HS-5 (cell line): ENCODE measurements around the gene IL36G.

Experiments used
- DNase-seq: peaks from one replicate; pipeline ENCODE4 v3.0.0-alpha.2; 2012; ENCODE audit warnings: low read depth

The IL36G gene

DNA sequence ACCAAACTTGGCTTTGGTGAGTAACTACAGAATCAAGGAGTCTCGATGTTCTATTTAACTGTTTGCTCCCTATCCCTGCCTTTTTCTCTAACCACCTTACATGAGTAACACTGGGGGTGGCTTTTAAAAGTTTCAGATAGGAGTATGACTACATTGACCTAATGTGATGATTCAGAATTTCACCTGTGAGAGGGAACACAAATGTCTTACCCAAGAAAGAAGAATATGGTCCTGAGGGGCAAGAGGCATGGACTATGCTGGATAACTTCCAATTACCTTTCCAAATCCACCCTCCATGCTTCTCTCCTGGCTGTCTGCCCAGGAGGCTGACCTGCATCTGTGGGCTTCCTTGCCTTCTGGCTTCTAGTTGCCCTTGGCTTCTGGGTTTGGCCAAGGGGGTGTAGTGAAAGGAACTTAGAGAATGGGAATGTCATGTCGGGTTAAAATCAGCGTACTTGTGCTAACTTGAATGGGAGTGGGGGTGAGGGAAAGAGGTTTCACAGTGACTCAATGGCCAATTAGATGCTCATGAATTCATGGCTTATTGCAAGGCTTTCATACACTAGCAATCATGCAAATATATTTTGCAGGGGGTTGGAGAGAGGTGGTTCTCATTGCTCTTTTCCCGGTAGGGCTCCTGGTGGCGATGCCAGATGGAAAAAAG, 5.3 kb upstream of the IL36G start:
- no peak for DNase-seq

DNA sequence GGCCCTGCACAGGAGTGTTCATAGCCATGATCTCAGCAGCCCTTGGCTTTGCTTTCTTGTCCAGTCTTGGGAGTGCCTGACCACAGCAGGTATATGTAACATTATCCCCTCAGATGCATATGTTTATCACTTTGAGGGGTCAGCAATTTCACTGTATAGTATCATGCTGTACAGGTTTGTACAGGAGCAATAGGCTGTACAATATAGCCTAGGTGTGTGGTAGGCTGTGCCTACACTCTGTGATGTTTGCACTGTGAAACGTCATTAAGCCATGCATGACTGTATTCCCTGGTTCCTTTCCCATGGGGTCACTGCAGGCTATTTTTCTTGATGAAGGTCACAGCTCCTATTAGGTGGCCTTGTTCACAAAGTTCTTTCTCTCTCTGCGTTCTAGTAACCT, 4.7 kb upstream of the IL36G start:
- DNase-seq: no peak

DNA sequence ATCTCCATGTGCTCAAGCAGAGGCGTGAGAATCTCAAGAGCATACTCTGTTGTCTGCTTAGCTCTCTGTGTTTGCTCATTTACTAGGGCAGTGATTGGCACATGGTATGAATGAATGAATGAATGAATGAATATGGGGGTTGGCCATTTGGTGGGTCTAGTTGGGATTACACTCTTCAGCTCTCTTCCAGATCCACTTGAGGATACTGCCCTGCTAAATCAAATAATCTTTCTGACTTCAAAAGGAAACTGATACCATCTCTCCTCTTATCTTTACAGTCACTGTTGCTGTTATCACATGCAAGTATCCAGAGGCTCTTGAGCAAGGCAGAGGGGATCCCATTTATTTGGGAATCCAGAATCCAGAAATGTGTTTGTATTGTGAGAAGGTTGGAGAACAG, 1.9 kb downstream of the IL36G start:
- no peak for DNase-seq

DNA sequence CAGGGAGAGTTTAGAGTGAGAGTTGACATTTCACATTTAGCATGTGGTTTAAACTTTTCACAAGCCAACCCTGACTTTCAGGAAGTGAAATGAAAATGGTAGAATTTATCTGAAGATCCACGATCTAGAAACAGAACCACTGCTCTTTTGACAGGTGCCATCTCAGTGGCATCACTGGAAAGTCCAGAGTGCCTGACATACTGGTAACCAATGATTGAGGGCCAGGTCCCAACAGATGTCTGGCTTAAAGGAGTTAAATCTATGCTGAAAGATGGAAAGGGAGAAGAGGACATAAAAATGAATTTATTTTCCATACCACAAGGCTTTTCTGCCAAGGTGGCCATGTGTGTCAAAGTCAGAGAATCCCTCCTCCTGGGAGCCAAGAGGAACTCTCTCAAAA, 2.7 kb downstream of the IL36G start:
- DNase-seq: no peak

DNA sequence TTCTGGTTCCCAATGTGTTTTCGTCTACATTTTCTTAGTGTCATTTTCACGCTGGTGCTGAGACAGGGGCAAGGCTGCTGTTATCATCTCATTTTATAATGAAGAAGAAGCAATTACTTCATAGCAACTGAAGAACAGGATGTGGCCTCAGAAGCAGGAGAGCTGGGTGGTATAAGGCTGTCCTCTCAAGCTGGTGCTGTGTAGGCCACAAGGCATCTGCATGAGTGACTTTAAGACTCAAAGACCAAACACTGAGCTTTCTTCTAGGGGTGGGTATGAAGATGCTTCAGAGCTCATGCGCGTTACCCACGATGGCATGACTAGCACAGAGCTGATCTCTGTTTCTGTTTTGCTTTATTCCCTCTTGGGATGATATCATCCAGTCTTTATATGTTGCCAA, 7.3 kb downstream of the IL36G start:
- DNase-seq: no peak

DNA sequence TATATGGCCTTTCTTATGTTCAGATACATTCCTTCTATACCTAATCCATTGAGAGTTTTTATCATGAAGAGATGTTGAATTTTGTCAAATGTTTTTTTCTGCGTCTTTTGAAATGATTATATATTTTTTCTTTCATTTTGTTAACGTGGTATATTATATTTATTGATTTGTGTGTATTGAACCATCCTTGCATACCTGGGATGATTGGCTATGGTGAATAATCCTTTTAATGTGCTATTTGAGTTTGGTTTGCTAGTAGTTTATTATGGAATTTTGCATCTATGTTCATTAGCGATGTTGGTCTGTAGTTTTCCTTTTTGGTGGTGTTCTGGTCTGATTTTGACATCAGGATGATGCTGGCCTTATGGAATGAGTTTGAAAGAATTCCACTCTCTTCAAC, 11.8 kb downstream of the IL36G start:
- DNase-seq: no peak

DNA sequence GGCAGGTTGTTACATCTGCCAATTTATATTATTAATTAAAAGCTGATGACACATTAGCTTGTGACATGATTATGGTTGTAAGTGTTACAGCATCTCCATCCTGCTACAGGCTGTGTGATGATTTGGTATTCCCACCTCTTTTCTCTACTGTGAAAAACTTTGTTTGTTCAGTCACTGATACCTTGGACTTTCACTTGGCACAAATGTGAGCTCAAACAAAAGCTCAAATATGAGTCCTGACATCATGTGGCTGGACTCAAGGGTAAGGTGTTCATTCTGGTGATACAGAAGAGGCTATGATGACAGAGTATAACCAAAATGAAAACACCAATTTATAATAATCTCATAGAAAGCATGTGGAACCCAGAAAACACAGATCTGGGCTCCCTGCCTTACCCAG, 16.0 kb downstream of the IL36G start:
- no peak for DNase-seq

DNA sequence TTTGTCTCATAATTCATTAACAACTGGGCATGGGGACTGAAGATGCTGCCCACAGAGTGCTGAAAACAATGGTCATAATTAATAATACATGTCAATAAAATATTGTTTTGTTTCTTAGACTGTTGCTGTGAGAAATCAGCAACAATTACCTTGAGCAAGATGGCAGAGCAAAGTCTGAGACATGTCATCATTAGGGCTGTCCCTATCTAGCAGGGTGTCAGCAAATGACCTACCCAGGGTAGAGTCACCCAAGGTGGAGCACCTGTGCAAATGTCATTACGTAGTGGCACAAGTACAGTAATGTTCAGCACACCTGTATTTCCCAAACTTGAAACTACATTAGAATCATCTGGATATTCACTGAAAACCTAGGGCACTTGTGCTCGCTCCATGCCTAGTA, 16.8 kb downstream of the IL36G start:
- DNase-seq: no peak

DNA sequence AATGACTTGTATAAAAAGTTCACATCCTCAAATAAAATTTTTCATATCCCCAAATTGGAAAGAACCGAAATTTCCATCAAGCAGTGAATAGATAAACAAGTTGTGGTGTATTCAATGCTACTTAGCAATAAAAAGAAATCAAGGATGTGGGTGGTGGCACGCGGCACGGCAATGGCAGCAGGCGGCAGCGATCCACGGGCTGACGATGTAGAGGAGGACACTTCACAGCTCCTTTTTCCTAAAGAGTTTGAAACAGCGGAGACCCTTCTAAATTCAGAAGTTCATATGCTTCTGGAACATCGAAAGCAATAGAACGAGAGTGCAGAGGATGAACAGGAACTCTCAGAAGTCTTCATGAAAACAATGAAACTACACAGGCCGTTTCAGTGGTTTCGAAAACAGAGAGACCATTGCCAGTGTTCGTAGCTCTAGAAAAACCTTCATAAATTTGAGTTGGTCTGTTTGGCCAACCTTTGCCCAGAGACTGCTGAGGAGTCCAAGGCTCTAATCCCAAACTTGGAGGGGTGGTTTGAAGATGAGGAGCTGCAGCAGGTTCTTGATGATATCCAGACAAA, 17.6 kb downstream of the IL36G start:
- no peak for DNase-seq

DNA sequence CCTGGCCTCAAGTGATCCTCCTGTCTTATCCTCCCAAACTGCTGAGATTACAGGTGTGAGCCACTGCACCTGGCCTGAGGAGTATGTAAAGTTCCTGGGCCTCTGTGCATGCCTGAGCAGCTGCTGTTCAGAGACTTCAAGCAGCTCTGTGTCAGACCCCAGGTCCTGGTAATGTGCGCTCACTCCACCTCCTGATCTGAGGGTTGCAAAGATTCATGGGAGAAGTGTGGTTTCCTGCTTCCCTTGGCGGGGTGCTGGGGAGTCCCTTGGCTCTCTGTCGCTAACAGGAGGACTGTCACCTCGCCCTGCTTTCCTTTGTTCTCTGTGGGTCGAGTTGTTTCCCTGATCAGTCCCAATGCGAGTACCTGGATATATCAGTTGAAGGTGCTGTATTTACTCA, 18.8 kb downstream of the IL36G start:
- no peak for DNase-seq

DNA sequence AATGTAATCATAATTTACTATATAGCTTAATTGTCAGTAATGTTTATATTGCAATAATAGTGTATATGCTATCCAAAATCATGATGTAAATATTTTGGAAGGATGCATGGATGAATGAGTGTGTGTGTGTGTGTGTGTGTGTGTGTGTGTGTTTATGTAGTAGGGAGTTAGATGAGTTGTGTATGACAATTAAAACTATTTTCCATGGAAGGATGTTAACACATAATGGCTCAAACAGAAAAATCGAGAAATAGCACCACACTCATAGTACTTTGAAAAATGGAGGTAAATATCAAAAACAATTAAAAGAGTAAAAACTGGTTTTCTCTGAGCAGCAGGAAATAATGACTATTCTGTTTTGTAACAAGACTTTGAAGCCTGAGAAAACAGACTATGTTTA, 19.3 kb downstream of the IL36G start:
- no peak for DNase-seq

DNA sequence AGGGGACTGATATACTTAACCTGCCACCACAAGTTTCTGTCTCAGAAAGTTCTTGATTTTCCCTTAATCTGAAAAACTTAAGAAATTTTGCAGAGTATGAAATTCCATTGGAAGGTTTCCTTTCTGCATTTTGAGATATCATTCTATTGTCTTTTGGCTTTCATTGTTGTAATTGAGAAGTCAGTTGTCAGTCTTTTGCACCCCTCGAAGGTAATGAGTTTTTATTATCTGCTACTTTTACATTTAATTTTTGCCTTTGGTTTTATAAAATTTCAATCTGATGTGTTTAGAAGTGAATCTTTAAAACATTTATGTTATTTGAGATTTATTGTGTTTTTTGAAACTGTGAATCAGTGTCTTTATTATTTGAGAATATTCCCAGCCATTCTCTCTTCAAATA, 22.6 kb downstream of the IL36G start:
- no peak for DNase-seq

DNA sequence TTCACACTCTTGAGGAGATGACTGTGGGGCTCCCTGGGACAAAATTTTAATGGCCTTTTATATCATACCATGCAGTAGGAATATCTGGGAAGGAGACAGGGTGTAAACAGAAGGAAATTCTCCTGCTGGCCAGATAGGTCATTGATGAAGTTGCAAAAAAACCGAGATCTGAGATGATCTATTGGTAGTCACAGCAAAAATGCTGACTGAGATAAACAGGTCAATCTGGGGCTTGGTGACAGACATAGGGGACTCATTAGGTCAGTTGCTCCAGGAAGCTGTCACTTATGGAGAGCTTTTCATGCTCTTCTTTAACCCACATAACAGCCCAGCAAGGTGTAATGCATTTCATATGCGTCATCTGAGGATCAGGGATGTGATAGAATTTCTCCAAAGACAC, 24.9 kb downstream of the IL36G start:
- DNase-seq: no peak

DNA sequence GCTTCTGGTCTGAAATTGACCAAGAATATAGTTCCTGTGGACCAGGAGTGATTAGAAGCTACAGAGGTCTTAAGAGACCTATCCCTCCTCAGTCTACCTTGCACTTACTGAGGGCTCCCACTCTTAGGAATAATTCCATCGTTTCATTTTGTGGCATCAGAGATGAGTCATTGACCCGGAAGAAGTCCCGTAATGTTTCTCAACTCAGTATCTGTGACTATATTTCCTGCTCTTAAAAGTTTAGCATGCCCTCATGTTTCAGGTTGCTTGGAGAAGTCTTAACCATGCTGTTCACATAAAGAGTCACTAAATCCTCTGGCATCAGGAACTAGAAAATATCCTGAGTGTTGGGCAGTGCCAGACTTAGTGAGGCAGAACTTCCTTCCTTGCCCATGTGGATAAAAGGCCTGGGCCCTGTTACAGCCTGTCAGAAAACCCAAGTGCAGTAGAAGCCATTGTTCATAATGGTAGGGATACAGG, 27.3 kb downstream of the IL36G start, which contains the start of gene IL36A:
Gene IL36A (plus strand): TSS at position 430 of the 480 bp plus-strand sequence. CDS start 413 bp downstream, outside the sequence.
- no peak for DNase-seq

DNA sequence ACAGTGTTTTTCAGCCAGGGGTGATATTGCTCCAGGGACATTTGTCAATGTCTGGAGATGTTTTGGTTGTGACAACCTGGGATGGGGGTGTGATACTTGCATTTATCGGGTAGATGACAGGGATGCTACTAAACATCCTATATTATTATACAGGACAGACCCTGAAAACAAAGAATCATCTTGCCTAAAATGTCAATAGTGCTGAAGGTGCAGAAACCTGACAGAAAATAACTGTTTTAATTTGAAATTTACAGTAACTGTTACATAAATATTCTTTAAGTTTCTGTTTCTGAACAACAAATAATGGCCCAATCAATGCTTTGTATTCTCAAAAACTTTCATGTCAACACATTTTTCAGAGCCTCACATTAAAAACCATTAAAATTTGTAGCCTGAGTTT, 29.4 kb downstream of the IL36G start:
- DNase-seq: no peak

DNA sequence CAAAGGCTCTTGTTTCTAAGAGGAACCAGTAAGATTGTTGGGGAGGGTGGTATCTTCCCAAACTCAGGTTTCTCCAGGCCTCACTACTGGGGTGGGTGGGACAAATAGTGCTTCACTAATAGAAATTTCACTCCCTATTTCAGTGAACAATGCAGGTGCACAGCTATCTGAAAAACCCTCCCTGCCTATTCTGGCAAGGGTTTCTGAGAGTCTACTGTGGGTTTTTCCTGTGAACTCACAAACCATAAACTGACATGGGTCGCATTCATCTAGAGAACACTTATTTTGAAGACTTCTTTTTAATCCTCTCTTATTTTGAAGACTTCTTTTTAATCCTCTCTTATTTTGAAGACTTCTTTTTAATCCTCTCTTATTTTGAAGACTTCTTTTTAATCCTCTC, 31.8 kb downstream of the IL36G start:
- DNase-seq: no peak

DNA sequence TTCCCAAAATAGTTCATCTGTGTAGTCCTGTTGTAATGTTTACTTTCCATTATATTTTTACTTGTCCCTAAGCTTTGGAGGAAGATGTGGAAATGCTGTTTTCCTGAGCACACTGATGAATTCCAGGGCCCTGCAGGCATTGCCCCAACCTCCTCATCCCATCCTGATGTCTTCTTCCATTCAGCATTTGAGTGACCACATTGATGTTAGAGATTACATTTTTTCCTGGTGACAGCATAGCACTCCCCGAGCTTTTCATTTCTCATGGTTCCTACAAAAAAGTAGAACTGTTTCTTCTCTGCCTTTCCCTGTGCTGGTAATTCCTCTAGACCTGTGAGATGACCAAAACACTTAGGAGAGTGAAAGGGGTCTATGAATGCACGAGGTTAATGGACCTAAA, 32.3 kb downstream of the IL36G start:
- peak; percentile 11 for DNase-seq

DNA sequence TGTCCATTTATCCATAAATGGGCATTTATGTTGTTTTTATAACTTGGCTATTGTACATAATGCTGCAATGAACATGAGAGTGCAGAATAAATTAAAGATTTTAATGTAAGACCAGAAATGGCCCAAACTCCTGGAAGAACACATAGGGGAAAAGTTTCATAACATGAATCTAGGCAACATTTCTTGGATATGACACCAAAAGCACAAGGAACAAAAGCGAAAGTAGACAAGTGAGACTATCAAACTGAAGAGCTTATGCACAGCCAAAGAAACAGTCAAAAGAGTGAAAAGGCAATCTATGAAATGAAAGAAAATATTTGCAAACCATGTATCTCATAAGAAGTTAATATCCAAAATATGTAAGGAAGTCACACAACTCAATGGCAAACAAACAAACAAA, 33.3 kb downstream of the IL36G start:
- DNase-seq: no peak

DNA sequence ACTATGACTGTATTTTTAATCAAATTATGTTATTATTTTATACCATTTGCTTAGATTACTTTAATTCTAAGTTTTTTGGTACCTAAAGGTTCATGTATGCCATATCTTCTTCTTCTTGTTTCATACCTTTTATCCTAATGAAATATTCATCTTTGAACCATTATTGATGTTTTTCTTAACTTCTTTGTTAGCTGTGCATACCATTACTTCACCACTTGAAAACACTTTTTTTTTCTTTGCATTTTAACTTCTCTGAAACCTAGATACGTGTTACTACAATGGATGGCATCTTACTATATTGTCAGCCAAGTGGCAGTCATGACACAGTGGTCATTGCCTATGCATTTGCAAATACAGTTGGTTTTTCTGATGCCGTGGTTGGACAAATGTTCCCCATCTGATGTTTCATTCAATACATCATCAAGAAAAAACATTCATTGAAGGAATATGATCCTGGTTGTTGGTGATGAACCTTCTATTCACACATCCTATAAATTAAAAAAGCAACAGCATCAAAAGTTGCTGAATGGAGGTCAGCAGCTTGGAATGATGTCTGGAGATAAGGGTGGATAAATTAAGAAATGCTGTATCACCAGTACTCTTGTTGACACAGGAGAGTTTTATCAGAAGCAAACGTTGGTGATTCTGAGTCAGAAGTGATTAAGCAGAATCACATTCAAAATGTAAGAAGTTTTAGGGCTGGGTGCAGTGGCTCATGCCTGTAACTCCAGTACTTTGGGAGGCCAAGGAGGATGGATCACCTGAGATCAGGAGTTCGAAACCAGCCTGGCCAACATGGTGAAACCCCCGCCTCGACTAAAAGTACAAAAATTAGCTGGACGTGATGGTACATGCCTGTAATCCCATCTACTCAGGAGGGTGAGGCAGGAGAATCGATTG, 34.9 kb downstream of the IL36G start:
- DNase-seq: peak; percentile 71

DNA sequence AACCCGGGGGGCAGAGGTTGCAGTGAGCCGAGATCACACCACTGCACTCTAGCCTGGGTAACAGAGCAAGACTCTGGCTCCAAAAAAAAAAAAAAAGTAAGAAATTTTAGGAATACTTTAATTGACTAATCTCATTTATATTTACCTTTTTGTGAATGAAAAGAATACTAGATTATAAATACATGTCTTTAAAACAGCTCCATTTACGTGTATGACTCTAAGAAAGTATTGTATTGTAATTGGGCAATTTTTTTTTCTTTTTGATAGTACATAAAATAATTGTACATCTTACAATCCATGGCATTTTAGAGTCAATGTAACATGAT, 35.5 kb downstream of the IL36G start:
- DNase-seq: no peak

DNA sequence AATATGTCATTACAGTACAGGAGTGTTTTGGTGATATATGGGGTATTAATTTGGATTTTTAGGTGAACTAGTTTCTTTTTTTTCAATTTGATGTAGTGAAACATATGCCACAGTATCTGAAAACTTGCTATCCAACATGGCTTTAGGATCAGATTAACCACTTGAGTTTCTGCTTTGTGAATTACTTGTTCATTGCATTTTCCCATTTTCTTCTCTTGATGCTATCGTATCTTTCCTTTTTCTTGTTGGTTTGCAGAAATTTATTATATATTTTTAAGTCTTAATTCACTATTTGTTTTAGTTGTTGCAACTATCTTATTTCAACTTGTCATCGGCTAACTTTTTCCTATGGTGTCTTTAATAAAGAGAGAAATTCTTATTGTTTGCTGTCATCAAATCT, 36.3 kb downstream of the IL36G start:
- DNase-seq: no peak

DNA sequence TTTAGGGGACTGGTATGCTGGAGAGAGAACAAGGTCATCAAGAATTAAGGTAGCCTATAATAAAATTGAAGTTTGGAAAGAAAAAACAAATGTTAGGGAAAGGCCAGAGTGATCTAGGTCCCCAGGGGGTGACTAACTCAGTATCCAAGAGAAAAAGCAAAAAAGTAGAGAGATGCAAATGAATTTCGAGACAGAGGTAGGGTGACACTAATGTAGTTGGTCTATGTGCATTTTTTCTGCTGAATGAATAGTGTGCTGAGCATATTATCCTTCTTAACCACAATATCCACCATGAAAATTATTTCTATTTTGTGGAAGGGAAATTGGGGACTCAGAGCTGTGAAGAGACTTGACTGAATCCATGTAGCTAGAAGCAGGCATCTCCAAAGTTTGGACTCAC, 37.2 kb downstream of the IL36G start:
- DNase-seq: no peak

DNA sequence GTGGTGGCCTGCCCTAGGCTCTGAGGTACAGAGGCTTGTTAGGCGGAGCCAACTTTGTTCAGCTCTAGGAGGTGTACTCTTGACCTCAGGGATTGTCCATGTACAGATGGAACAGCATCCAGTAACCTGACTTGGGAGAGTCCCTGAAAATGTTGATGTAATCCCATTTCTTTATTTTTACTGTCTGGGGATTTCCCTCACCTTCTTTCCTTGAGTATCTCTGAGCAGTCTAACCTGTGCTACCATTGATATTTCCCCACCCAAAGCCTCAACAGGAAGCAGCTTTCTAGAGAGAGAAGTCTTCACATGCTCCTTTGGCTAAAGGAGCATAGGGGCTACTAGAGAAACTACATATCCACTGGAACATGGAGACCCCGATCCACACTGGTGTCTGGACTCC, 37.8 kb downstream of the IL36G start:
- DNase-seq: no peak
